Lung (tissue), 12 donors: Measurements from ENCODE around the gene PELI2. TPM values are rescaled to one million over a fixed set of nuclear protein-coding genes. Genes with fewer than 3 reads are reported as not detected.

ENCODE experiments used
- ATAC-seq: fragments of 200-7000 bp; cut with Tn5 transposase; one replicate; pipeline ENCODE4 v1.9.1; 2020; ENCODE audit warnings: moderate number of reproducible peaks; ENCODE audit not compliant: insufficient read depth, low FRiP score
- DNase-seq, 3 donors: peaks; one replicate each; pipeline ENCODE4 v3.0.0-alpha.2; 2013 to 2017
- H3K27ac ChIP-seq, 2 donors: one replicate each; pipeline ENCODE4 v1.5.1; 2013; ENCODE audit warnings: mild to moderate bottlenecking in 2 of 2, moderate library complexity in 2 of 2, control low read depth in 1 of 2, inconsistent platforms in 1 of 2, low read depth in 1 of 2, low read length in 1 of 2
- H3K27me3 ChIP-seq, 3 donors: one replicate each; pipeline ENCODE4 v1.5.1; 2013; ENCODE audit warnings: low read length in 2 of 3; ENCODE audit not compliant: control insufficient read depth in 3 of 3, insufficient read depth in 3 of 3
- H3K36me3 ChIP-seq, 4 donors: one replicate each; pipeline ENCODE4 v1.5.1; 2013; ENCODE audit warnings: low read length in 4 of 4, mild to moderate bottlenecking in 1 of 4, moderate library complexity in 1 of 4; ENCODE audit not compliant: control insufficient read depth in 4 of 4, insufficient read depth in 4 of 4
- H3K4me1 ChIP-seq, 5 donors: one replicate each; pipeline ENCODE4 v1.5.1; 2013; ENCODE audit warnings: low read length in 5 of 5, mild to moderate bottlenecking in 2 of 5, moderate library complexity in 1 of 5; ENCODE audit not compliant: control insufficient read depth in 5 of 5, insufficient read depth in 5 of 5
- H3K4me3 ChIP-seq: one replicate; pipeline ENCODE4 v1.5.1; 2013; ENCODE audit warnings: mild to moderate bottlenecking, control low read depth, moderate library complexity
- H3K9ac ChIP-seq, 2 donors: one replicate each; pipeline ENCODE4 v1.5.1; 2013; ENCODE audit warnings: low read length in 2 of 2, control low read depth in 1 of 2; ENCODE audit not compliant: insufficient read depth in 1 of 2
- H3K9me3 ChIP-seq, 4 donors: one replicate each; pipeline ENCODE4 v1.5.1; 2013; ENCODE audit warnings: low read length in 3 of 4, mild to moderate bottlenecking in 1 of 4, moderate library complexity in 1 of 4; ENCODE audit not compliant: control insufficient read depth in 4 of 4, insufficient read depth in 3 of 4
- WGBS, 2 donors: extraction: QIAGEN DNeasy Blood & Tissue Kit; methylation state at CpG; one replicate each; pipeline ENCODE4 v1.1.7; 2013; 5-methylcytosine and 5-hydroxymethylcytosine counted together
- polyA plus RNA-seq, 2 donors: library from polyadenylated mRNA; stranded (reverse); fragments of 200-250 nt; gene quantifications; one replicate each; pipeline ENCODE4 v1.2.1, GENCODE V29; 2013
- total RNA-seq, 2 donors: library from RNA; depleted of rRNA in 1 of 2; stranded (reverse); fragments of >200 nt in 1 of 2; gene quantifications; one replicate each; pipeline ENCODE4 v1.2.1, GENCODE V29; 2014 to 2021
- TF ChIP-seq, protein P1 (sequence below): IDR thresholded peaks from 2 replicates; pipeline ENCODE4 v1.5.1; 2012; ENCODE audit warnings: mild to moderate bottlenecking; ENCODE audit errors: control extremely low read depth, extremely low read depth
- donor health status: control.
- donor health status: control.
- donor health status: Bipolar disorder and iron deficiency.
- donor health status: healthy.
- donor health status: DM: yes; HTN: yes; CAD: no.

The PELI2 gene
- total and polyA plus RNA-seq, 4 donors: 3.8 to 21.1 (median 8.5) TPM

GRCh38 chr14:56292970-56293369 lies 174.8 kb downstream of the PELI2 start:
- Histone ChIP-seq H3K4me3 (no peak overlapping the region), H3K9me3 (peaks cover 0 to 4% (median 0%) of the 10 kb centered on the region in 4 donors), H3K36me3 (peaks cover 0 to 16% (median 9%) of the 10 kb centered on the region in 4 donors), H3K27me3 (no peaks in the 10 kb centered on the region), H3K27ac (no peak overlapping the region), H3K4me1 (no peaks in the 10 kb centered on the region), H3K9ac (no peak overlapping the region)
- ATAC-seq: no peak
- TF ChIP-seq, protein P1, sequence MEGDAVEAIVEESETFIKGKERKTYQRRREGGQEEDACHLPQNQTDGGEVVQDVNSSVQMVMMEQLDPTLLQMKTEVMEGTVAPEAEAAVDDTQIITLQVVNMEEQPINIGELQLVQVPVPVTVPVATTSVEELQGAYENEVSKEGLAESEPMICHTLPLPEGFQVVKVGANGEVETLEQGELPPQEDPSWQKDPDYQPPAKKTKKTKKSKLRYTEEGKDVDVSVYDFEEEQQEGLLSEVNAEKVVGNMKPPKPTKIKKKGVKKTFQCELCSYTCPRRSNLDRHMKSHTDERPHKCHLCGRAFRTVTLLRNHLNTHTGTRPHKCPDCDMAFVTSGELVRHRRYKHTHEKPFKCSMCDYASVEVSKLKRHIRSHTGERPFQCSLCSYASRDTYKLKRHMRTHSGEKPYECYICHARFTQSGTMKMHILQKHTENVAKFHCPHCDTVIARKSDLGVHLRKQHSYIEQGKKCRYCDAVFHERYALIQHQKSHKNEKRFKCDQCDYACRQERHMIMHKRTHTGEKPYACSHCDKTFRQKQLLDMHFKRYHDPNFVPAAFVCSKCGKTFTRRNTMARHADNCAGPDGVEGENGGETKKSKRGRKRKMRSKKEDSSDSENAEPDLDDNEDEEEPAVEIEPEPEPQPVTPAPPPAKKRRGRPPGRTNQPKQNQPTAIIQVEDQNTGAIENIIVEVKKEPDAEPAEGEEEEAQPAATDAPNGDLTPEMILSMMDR: no peak
- no peak for DNase-seq
- WGBS, 2 donors: 84 to 91% methylated on average over 3 of the region's 3 CpGs

GRCh38 chr14:56293506-56293905 lies 175.3 kb downstream of the PELI2 start:
- Histone ChIP-seq H3K36me3 (peaks cover 0 to 16% (median 9%) of the 10 kb centered on the region in 4 donors), H3K27ac (no peak overlapping the region), H3K4me3 (no peak overlapping the region), H3K9me3 (peaks cover 0 to 4% (median 0%) of the 10 kb centered on the region in 4 donors), H3K9ac (no peak overlapping the region), H3K27me3 (no peaks in the 10 kb centered on the region), H3K4me1 (no peaks in the 10 kb centered on the region)
- ATAC-seq: no peak
- WGBS, 2 donors: 91 to 95% methylated on average over 2 of the region's 2 CpGs
- TF ChIP-seq, protein P1: no peak
- no peak for DNase-seq

DNA sequence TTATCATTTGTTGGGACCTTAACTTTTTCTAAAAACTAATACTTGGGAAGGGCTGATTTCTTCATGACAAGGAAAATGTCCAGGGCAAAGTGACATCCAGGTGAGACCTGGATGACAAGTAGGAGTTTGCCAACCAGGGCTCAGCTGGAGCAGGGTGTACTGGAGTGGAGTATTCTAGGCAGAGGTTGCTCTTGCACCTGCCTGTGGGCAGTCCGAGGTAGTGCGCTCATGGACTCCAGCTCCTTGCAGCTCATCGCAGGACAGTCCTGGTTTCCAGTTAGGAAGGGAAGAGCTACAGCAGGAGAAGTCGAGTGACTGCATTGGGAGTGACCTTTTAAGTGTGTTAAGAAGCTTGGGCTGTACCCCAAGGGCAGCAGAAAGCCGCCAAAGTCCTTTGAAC lies 175.9 kb downstream of the PELI2 start:
- TF ChIP-seq, protein P1: no peak
- Histone ChIP-seq H3K9me3 (peaks cover 0 to 4% (median 0%) of the 10 kb centered on the region in 4 donors), H3K4me1 (no peaks in the 10 kb centered on the region), H3K27ac (no peak overlapping the region), H3K9ac (no peak overlapping the region), H3K4me3 (no peak overlapping the region), H3K36me3 (peaks cover 0 to 15% (median 8%) of the 10 kb centered on the region in 4 donors), H3K27me3 (no peaks in the 10 kb centered on the region)
- WGBS, 2 donors: 90 to 96% methylated on average over 5 of the region's 5 CpGs
- ATAC-seq (no peak), DNase-seq (no peak)

GRCh38 chr14:56295743-56296142 lies 177.5 kb downstream of the PELI2 start:
- ATAC-seq: no peak
- Histone ChIP-seq H3K27ac (no peak overlapping the region), H3K9ac (no peak overlapping the region), H3K9me3 (peaks cover 0 to 3% (median 0%) of the 10 kb centered on the region in 4 donors), H3K36me3 (peaks cover 2 to 10% (median 7%) of the 10 kb centered on the region in 4 donors), H3K4me3 (no peak overlapping the region), H3K27me3 (no peaks in the 10 kb centered on the region), H3K4me1 (peaks cover 0 to 2% (median 0%) of the 10 kb centered on the region in 5 donors)
- WGBS, 2 donors: 89 to 90% methylated on average over 3 of the region's 3 CpGs
- TF ChIP-seq, protein P1: no peak
- DNase-seq: no peak
